Astrocyte of the hippocampus (primary cell): ENCODE data around the gene ZW10.
"Not testable (repeated sequence)": the region's sequence is repeated elsewhere in the genome, so short reads cannot be mapped to it uniquely, and the experiment has no call there.

Source experiments
- DNase-seq: peaks from one replicate; pipeline ENCODE4 v3.0.0; 2011; ENCODE audit warnings: low read depth, low spot score

ZW10 gene

DNA sequence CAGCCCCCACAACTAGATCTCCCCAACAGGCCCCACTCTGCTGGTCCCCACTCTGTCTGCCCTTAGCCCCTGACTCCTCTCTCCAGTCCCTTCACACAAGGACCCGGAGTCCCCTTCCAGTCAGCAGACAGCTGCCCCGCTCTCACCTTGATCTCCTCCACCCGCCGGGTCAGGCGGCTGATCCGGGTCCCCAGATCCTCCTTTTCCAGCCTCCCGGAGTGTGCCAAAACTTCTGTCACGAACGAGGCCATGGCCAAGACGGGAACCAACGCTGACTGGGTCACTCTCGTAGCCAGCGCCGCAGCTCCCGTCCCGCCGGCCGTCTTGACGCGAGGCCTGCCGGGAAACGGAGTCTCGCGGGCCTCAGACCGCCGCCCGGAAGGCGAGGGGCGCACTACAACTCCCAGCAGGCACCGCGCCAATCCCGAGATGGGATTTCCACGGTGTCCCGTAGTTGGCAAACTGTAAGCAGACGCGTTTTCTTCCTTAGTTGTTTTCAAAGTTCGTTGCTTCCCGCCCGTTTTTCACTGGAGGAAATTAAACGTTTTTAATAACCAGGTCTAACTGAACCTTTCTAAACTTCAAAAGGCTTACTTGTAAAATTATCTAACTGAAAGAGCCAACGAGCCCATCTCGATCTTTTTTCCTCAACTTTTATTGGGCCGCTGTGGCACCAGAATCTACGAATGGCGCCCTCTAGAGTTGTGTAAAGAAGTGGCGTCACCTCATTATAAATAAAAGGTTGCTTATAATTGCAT lies at the start of gene ZW10:
ZW10 (minus strand) TSS at position 277 of the 758 bp plus-strand sequence; CDS start at position 251, 26 bp downstream.
- peak; percentile 99 for DNase-seq

- no peak for DNase-seq
Measured at GRCh38 chr11:113818426-113818825, 44.9 kb upstream of the ZW10 start.

GRCh38 chr11:113817626-113818025 lies 44.1 kb upstream of the ZW10 start:
- no peak for DNase-seq

- peak; percentile 43 for DNase-seq
Measured at GRCh38 chr11:113817162-113817561, 43.7 kb upstream of the ZW10 start.

- DNase-seq: no peak
Measured at GRCh38 chr11:113814181-113814580, 40.7 kb upstream of the ZW10 start.

DNA sequence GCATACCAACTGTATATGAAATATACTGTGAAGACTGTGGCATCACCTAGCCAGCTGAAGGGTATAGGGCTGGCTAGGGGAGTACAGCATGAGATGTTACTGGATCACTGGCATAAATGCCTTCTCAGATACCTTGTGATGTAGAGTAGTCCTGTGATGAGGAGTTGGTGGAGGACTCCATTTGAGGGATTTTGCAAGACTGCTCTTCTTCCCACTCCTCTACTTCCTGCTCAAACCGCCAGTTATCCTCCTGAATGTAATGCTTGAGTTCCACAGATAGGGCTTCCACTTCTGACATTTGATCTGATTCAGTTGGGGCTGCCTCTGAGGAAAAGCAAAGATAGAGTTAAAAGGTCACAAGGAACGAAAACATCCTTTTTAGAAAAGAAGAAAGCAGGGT lies 35.4 kb upstream of the ZW10 start:
- DNase-seq: no peak

- DNase-seq: peak; percentile 37
Measured at GRCh38 chr11:113806406-113806805, 32.9 kb upstream of the ZW10 start.

- no peak for DNase-seq
Measured at GRCh38 chr11:113805640-113806039, 32.1 kb upstream of the ZW10 start.

DNA sequence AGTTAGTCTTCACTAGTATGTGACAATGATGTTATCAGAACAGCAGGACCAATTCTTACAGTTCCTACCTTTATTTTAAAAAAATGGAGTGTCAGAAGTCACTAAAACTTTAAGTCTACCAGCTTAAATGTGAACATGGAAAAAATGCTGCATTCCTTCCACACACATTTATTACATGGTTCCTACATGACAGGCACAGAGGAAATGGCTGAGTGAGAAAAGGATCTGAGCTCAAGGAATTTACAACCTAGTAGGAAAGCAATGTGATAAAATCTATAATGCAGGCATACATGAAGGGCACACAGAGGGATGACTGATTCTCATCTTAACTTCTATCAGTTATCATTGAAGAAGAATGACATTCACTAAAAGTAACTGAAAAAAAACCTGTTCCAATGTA lies 29.1 kb upstream of the ZW10 start:
- DNase-seq: no peak

GRCh38 chr11:113796663-113797259 lies 23.3 kb upstream of the ZW10 start:
- peak; percentile 68 for DNase-seq

- DNase-seq: no peak
Measured at GRCh38 chr11:113789675-113790320, 16.3 kb upstream of the ZW10 start.

- not testable (repeated sequence) for DNase-seq
Measured at GRCh38 chr11:113789016-113789415, 15.5 kb upstream of the ZW10 start.

GRCh38 chr11:113782134-113782533 lies 8.6 kb upstream of the ZW10 start:
- no peak for DNase-seq

DNA sequence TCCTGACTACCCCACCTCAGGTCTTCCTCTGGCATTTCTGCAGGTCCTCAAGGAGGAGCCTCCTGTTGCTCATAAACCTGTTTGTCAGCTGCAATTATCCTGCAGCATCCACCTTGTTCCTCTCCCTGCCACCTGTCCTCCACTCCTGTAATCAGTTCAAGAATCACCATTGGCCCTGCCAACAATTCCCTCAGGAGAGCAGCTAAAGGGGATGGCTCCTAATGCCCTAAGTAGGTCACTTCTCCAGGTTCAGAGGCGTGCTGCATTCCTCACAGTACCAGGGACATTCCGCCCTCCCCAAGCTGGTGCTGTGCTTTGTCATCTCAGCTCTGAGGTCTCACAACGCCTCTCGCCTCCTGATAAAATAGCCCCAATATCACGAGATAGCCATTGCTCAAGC lies 8.2 kb upstream of the ZW10 start:
- no peak for DNase-seq

DNA sequence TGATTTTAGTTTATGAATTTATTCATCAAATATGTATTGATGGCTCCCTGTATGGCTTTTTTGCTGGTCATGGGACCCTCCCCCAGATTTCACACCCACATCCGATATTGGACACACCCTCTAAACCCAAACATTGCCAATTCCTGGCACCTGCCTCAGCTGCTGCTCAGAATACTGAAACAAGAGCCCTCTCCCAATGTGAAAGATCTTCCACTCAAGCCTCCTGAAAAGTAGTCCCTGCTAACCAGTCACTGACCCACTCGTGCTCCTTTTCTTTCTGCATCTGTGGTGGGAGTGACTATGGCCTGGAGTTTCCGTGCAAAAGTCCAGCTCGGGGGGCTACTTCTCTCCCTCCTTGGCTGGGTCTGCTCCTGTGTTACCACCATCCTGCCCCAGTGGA lies 6.0 kb upstream of the ZW10 start, which contains the start of gene CLDN25:
CLDN25 (plus strand) TSS at position 301 of the 400 bp plus-strand sequence; CDS start at position 301, 0 bp downstream.
- no peak for DNase-seq

GRCh38 chr11:113778111-113778910 lies 4.8 kb upstream of the ZW10 start:
- DNase-seq: peak; percentile 77

- DNase-seq: no peak
Measured at GRCh38 chr11:113774174-113774503, 647 bp upstream of the ZW10 start.

GRCh38 chr11:113773092-113773415 lies 438 bp downstream of the ZW10 start:
- DNase-seq: peak; percentile 60

DNA sequence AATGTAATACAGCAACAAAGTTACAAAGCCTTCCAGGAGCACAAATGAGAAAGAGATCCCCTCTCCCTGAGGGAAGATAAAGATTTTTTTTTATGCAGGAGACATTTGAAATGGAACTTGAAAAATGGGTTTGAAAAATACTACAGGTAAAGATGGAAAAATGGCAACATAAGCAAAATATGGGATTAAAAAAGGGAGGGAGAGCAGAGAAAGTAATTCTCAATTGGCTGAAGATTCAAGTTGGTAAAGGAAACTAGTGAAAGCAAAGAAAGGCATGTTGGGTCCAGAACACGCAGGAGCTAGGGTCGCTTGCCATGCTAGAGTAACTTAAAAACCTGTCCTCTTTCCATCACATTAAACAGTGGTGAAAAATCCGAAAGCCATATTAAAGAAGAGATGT lies 1.5 kb downstream of the ZW10 start:
- DNase-seq: no peak

DNA sequence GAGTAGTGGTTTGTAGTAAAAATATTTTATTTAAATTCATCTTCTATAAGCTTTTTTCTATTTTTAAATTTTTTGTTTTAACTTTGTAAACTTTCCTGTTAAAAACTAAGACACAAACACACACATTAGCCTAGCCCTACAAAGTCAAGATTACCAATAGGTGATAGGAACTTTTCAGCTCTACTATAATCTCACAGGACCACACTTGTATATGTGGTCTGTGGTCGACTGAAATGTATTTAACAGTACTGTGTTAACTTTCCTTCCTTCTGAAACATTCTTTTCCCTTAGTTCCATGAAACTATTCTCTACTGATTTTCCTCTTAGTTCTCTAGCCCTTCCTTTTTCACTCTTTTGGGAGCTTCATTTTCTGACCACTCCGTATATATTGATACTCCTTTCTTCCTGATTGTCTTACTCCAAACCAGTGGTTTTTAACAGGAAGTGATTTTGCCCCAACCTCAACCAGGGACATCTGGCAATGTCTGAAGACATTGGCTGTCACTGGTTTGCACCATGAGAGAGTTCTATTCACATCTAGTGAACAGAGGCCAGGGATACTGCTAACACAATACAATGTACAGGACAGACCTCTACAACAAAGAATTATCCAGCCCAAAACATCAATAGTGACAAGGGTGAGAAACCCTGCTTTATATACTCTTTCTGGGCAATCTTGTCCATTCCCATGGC lies 8.8 kb downstream of the ZW10 start:
- DNase-seq: no peak

DNA sequence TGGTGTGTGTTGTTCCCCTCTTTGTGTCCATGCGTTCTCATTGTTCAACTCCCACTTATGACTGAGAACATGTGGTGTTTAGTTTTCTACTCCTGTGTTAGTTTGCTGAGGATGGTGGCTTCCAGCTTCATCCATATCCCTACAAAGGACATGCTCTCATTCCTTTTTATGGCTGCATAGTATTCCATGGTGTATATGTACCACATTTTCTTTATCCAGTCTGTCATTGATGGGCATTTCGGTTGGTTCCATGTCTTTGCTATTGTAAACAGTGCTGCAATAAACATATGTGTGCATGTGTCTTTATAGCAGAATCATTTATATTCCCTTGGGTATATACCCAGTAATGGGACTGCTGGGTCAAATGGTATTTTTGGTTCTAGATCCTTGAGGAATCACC lies 10.5 kb downstream of the ZW10 start:
- not testable (repeated sequence) for DNase-seq

- no peak for DNase-seq
Measured at GRCh38 chr11:113760241-113760640, 13.3 kb downstream of the ZW10 start.
